LNCaP clone FGC (cell line): Measurements from ENCODE around the gene ST6GALNAC3.

Experiments
- DNase-seq: peaks from one replicate; pipeline ENCODE4 v3.0.0-alpha.2; 2011; ENCODE audit warnings: low read depth
- H3K4me3 ChIP-seq: 2 replicates; pipeline ENCODE4 v1.5.1; 2011; ENCODE audit warnings: mild to moderate bottlenecking, low read depth, low read length, control low read depth
- TF ChIP-seq, protein P1 (sequence below): IDR thresholded peaks from 2 replicates; pipeline ENCODE4 v1.5.1; 2012; ENCODE audit warnings: mild to moderate bottlenecking; ENCODE audit not compliant: control insufficient read depth, insufficient read depth; ENCODE audit errors: extremely low read depth

ST6GALNAC3 gene

DNA sequence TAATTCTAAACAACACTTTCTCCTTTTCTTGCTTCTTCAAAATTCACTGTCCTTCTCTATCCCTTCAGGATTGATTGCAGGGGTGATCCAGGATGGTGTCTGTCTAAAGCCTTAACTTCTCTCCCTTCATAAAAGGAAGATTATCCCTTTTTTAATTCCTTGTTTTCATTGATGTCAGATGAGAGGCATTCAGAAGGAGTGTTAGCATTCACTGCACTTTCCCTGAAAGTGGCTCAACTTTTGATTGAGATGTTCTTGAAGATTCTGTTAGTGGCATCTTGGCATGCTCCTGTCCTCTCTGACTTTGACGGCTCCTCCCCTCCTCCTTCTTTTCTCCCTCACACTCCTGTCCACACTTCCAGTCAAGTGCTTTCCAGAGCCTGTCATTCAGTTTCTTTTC is 71.6 kb downstream of the ST6GALNAC3 start:
- DNase-seq, result no peak
- no peak overlapping the region for H3K4me3 ChIP-seq
- TF ChIP-seq, protein P1, sequence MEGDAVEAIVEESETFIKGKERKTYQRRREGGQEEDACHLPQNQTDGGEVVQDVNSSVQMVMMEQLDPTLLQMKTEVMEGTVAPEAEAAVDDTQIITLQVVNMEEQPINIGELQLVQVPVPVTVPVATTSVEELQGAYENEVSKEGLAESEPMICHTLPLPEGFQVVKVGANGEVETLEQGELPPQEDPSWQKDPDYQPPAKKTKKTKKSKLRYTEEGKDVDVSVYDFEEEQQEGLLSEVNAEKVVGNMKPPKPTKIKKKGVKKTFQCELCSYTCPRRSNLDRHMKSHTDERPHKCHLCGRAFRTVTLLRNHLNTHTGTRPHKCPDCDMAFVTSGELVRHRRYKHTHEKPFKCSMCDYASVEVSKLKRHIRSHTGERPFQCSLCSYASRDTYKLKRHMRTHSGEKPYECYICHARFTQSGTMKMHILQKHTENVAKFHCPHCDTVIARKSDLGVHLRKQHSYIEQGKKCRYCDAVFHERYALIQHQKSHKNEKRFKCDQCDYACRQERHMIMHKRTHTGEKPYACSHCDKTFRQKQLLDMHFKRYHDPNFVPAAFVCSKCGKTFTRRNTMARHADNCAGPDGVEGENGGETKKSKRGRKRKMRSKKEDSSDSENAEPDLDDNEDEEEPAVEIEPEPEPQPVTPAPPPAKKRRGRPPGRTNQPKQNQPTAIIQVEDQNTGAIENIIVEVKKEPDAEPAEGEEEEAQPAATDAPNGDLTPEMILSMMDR, result no peak

DNA sequence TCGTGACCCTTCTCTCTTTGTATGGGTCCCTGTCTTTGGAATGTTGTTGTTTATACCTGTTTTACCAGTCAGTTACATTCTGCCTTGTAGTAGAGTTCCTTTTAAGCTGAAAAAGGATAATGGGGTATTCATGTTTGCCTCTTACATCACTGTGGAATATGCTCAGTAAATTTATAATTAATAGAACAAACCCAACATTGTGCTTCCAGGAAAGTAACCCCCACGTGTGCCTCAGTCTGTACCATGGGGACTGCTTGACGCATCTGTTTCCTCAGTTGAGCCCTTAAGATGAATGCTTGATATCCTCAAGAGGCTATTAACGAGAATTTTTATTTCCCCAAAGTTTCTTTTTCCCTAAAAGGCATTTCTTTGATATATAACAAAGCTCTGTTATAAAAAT is 73.4 kb downstream of the ST6GALNAC3 start:
- TF ChIP-seq, protein P1, result no peak
- no peak for DNase-seq

DNA sequence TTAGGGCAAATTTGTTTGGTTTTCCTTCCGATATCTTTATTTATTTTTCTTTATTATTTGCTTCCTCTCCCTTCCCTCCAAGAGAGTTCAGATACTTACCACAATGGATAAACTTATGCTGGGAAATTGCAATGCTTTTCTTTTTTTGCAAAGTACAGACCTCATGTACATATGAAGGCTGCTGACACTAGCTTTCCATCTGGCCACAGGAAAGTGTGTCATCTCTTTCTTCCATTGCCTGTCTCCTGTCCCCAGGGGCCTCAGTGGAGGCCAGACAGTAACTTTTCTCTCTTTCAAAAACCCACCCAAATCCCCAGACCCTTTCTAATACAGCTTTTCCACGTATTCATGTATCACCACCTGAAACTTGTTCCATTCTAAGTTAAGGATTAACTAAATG is 73.9 kb downstream of the ST6GALNAC3 start:
- no peak for DNase-seq
- TF ChIP-seq, protein P1, result no peak
- no peak overlapping the region for H3K4me3 ChIP-seq

More for the DNA sequence above, 73.4 kb downstream of the ST6GALNAC3 start:
- H3K4me3 ChIP-seq, result no peak overlapping the region

DNA sequence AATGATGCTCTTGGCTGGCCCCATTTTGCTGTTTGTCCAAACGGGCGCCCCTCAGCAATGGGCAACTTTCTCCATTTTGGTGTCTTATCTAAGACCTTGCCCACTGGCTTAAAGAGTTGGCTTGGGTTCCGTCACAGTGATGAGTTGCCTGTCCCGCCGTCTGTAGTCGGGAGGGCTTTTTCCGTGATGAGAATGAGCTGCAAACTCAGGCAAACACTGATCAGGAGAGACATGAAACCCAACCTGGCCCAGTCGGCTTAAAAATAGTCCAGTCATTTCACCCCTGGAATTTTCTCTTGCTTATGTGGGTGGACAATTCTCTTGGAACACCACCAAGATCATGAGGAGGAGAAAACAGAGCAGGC is 79.3 kb downstream of the ST6GALNAC3 start:
- no peak overlapping the region for H3K4me3 ChIP-seq
- TF ChIP-seq, protein P1, result no peak
- DNase-seq, result no peak

DNA sequence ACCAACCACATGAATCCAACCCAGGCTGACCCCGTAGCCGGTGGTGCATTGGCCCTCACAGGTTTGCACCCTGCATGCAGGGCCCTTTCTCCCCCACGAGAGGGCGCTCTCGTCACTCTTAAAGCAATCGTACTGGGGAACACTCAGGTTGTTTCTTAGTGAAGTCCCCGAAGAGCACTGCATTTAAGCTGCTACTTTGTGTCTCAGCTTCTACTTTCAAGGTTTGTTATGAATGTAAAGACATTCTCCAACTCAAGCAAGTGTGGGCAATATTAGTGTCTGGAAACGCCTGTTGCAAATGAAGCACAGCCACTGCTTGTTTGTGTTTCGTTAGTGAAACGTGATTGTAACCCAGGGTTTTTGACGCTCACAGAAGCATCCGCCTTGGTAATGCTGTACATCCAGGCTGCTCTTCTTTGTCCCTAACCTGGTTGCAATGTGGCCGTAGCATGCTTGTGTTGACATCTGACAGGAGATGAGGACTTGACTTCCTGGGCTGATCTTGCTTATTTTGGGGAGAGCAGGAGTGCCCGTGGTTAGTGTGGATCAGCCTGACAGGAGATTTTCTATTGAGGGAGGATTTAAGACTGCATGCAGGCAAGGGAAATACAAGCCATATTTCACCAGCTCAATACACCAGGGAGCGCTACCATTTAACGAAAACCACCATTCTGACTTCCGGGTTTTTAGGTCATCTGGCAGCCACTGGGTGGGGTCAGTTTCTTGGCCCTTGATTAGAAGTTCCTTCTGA is 79.8 kb downstream of the ST6GALNAC3 start:
- DNase-seq, result peak; percentile 13
- TF ChIP-seq, protein P1, result peak; percentile 97
- H3K4me3 ChIP-seq, result peak overlapping the region; percentile 31

DNA sequence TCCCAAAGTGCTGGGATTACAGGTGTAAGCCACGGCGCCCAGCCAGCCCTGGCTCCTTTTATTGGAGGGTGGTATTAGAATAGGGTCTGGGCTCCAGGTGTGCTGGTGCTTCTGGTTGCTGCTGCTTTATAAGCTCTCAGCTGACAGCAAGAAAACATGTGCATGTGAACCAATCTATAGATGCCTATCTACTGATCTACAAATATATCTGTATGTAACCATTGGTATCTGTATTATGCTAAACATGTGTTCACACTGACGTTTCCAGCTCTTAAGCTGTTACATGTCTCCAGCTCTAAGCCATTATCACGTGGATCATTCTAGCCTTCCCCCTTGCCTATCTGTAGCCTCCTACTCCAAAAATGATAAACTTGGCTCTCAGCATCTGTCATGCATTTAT is 82.4 kb downstream of the ST6GALNAC3 start:
- H3K4me3 ChIP-seq, result no peak overlapping the region
- no peak for DNase-seq
- TF ChIP-seq, protein P1, result no peak

DNA sequence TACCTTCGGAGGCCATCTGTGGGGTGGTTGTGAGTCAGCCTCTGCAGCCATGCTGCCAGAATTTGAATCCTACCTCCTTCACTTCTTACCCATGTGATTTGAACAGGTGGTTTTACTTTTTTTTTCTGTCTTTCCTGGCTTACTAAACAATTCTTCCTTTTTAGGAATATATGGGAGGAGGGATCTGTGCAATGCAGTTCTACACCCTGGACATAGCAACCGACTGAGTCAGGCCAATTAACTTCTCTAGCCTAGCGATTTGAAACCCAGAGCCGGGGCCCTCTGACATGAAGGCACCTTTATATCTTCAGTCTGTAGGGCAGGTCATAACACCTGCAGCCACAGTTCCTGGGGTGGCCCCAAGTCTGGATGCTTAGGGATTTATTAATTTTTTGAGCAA is 83.6 kb downstream of the ST6GALNAC3 start:
- no peak for DNase-seq
- H3K4me3 ChIP-seq, result no peak overlapping the region
- TF ChIP-seq, protein P1, result no peak
